ENCODE results near the gene PCGF1. TPM values are rescaled to one million over a fixed set of nuclear protein-coding genes. Genes with fewer than 3 reads are reported as not detected.

PCGF1 gene
- total and polyA plus RNA-seq, 2 of the 13 experiments (the other 11 are each of a cell fraction or from before 2014, with no cell fraction given) = 20.4 to 22.6 TPM

- TF ChIP-seq DMTF1 (CRISPR knock-in tag; IDR thresholded peaks at IDR 0.05) (no peak), ZNF724P (CRISPR knock-in tag; IDR thresholded peaks at IDR 0.05; ENCODE audit: borderline replicate concordance) (no peak), JARID2 (CRISPR knock-in tag; IDR thresholded peaks at IDR 0.05; ENCODE audit: insufficient replicate concordance) (no peak), AHR (CRISPR knock-in tag; IDR thresholded peaks at IDR 0.05) (peak; percentile 57; the same call in 1 of the 2 replicates), ZNF230 (CRISPR knock-in tag; IDR thresholded peaks at IDR 0.05) (peak; percentile 78; the same call in 1 of the 2 replicates), FOSL2 (CRISPR knock-in tag; IDR thresholded peaks at IDR 0.05) (peak; percentile 48; the same call in 1 of the 2 replicates), ATAD3A (CRISPR knock-in tag; IDR thresholded peaks at IDR 0.05) (no peak), SRSF1 (optimal IDR thresholded peaks at IDR 0.05; ENCODE audit: low read depth, low read length) (no peak), ZNF431 (CRISPR knock-in tag; IDR thresholded peaks at IDR 0.05; ENCODE audit: borderline replicate concordance, low read depth) (no peak), ZNF12 (CRISPR knock-in tag; IDR thresholded peaks at IDR 0.05) (no peak), ZNF703 (CRISPR knock-in tag; IDR thresholded peaks at IDR 0.05; ENCODE audit: borderline replicate concordance) (no peak; the same call in 1 of the 2 replicates), ARID3A (IDR thresholded peaks at IDR 0.05; ENCODE audit: low read depth, low read length) (no peak), SP4 (CRISPR knock-in tag; IDR thresholded peaks at IDR 0.05) (no peak; the same call in 1 of the 2 replicates), ZNF441 (CRISPR knock-in tag; IDR thresholded peaks at IDR 0.05; ENCODE audit: borderline replicate concordance) (peak; percentile 78; the same call in 1 of the 2 replicates), ZNF619 (CRISPR knock-in tag; IDR thresholded peaks at IDR 0.05) (no peak), NFYB (CRISPR knock-in tag; IDR thresholded peaks at IDR 0.05) (peak; percentile 57; the same call in 1 of the 2 replicates), STAT5B (CRISPR knock-in tag; IDR thresholded peaks at IDR 0.05) (peak; percentile 22; the same call in 1 of the 2 replicates), THYN1 (CRISPR knock-in tag; IDR thresholded peaks at IDR 0.05; ENCODE audit: borderline replicate concordance, low read depth) (no peak), MBD4 (IDR thresholded peaks at IDR 0.05; ENCODE audit: borderline replicate concordance, low read length) (no peak), THAP7 (CRISPR knock-in tag; IDR thresholded peaks at IDR 0.05) (peak; percentile 49; the same call in 1 of the 2 replicates)
- TF ChIP-seq, protein P1, sequence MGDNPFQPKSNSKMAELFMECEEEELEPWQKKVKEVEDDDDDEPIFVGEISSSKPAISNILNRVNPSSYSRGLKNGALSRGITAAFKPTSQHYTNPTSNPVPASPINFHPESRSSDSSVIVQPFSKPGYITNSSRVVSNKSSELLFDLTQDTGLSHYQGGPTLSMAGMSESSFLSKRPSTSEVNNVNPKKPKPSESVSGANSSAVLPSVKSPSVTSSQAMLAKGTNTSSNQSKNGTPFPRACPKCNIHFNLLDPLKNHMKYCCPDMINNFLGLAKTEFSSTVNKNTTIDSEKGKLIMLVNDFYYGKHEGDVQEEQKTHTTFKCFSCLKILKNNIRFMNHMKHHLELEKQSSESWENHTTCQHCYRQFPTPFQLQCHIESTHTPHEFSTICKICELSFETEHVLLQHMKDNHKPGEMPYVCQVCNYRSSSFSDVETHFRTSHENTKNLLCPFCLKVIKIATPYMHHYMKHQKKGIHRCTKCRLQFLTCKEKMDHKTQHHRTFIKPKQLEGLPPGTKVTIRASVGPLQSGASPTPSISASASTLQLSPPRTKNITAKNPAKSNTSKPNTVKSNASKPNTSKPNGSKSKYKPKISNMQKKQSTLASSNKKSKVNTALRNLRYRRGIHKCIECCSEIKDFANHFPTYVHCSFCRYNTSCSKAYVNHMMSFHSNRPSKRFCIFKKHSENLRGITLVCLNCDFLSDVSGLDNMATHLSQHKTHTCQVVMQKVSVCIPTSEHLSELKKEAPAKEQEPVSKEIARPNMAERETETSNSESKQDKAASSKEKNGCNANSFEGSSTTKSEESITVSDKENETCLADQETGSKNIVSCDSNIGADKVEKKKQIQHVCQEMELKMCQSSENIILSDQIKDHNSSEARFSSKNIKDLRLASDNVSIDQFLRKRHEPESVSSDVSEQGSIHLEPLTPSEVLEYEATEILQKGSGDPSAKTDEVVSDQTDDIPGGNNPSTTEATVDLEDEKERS (CRISPR knock-in tag; IDR thresholded peaks at IDR 0.05) = no peak
Measured at GRCh38 chr2:74525717-74526648, 18.5 kb upstream of the PCGF1 start, which contains the start of gene DQX1 (continued).
